ENCODE measurements around the gene GAB4. TPM values are rescaled to one million over a fixed set of nuclear protein-coding genes. Genes with fewer than 3 reads are reported as not detected.

GAB4 gene
- total and polyA plus RNA-seq, 2 experiments from 2014 or later = not detected

DNA sequence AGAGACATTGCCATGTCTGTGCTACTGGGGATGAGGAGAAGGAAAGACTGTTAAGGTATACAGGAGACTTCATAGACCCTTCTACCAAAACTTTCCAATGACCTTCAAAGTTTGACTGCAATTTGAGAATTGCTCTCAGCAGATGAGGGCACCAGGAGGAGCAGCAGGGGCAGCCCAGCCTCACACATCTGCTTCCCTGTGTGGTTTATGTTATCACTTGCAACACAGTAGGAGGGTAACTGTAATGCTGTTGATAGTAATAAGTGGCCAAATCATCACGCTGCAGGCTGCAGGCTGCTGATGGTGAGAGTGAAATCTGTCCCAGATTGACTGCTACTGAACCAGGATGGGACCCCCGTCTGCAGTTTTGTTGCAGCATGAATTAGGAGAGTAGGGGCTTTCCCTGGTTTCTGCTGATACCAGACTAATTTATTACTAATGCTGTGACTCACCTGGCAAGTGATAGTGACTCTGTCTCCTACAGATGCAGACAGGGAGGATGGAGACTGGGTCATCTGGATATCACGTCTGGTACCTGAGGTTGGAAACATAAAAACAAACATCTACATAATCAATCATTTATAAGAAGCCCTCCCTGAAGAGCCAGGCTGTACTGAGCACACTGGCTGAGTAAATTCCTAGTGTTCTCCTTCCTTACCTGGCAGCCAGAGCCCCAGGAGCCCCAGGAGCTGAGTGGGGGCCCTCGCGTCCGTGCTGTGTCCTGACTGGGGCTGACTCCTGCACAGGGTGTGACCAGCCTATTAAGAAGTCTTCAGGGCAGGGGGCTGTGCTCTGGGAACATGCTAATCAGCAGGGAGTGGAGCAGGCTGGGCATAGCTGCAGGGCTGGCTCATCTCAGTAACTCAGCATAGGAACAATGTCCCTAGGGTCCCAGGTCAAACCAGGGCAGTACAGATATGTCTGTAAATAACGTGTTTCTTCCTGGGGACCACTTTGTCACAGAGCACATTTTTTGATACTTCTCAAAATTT, 74.4 kb downstream of the GAB4 start:
- TF ChIP-seq, protein P1, sequence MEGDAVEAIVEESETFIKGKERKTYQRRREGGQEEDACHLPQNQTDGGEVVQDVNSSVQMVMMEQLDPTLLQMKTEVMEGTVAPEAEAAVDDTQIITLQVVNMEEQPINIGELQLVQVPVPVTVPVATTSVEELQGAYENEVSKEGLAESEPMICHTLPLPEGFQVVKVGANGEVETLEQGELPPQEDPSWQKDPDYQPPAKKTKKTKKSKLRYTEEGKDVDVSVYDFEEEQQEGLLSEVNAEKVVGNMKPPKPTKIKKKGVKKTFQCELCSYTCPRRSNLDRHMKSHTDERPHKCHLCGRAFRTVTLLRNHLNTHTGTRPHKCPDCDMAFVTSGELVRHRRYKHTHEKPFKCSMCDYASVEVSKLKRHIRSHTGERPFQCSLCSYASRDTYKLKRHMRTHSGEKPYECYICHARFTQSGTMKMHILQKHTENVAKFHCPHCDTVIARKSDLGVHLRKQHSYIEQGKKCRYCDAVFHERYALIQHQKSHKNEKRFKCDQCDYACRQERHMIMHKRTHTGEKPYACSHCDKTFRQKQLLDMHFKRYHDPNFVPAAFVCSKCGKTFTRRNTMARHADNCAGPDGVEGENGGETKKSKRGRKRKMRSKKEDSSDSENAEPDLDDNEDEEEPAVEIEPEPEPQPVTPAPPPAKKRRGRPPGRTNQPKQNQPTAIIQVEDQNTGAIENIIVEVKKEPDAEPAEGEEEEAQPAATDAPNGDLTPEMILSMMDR (IDR thresholded peaks at IDR 0.05; ENCODE audit: low read depth, low read length) = no peak
- H3K4me3 ChIP-seq = no peak overlapping the region
- H3K4me1 ChIP-seq (ENCODE audit: low read depth) = no peaks in the 10 kb centered on the region
- H3K36me3 ChIP-seq = no peaks in the 10 kb centered on the region
- no peaks in the 10 kb centered on the region for H3K9me3 ChIP-seq (ENCODE audit: low read depth)
- no peak overlapping the region for H3K27ac ChIP-seq
- H3K27me3 ChIP-seq = no peaks in the 10 kb centered on the region
- no peak for DNase-seq (ENCODE audit: low read depth in 1 of 2, low spot score in 1 of 2)

DNA sequence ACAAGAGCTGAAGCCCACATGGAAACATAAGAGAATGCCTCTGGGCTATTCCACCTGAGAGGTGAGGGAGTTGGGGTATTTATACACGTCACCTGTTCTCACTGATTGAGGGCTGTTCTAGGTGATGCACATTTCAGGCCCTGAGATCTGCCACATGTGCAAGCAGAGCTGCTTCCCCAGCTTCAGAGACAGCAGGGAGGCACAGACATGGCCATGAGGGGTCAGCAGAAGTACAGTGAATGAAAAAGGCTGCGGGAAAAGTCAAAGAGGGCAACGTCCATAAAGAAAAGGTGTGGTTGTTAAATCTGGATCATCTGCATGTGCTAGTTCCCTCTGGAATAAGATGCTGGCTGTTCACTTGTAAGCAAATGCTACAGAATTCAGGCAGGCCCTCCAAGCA, 75.4 kb downstream of the GAB4 start:
- no peak for DNase-seq (ENCODE audit: low read depth in 1 of 2, low spot score in 1 of 2)
- Histone ChIP-seq H3K4me1 (ENCODE audit: low read depth) (no peaks in the 10 kb centered on the region), H3K27ac (no peak overlapping the region), H3K27me3 (no peaks in the 10 kb centered on the region), H3K9me3 (ENCODE audit: low read depth) (no peaks in the 10 kb centered on the region), H3K4me3 (no peak overlapping the region), H3K36me3 (no peaks in the 10 kb centered on the region)
- TF ChIP-seq, protein P1 (IDR thresholded peaks at IDR 0.05; ENCODE audit: low read depth, low read length) = no peak

DNA sequence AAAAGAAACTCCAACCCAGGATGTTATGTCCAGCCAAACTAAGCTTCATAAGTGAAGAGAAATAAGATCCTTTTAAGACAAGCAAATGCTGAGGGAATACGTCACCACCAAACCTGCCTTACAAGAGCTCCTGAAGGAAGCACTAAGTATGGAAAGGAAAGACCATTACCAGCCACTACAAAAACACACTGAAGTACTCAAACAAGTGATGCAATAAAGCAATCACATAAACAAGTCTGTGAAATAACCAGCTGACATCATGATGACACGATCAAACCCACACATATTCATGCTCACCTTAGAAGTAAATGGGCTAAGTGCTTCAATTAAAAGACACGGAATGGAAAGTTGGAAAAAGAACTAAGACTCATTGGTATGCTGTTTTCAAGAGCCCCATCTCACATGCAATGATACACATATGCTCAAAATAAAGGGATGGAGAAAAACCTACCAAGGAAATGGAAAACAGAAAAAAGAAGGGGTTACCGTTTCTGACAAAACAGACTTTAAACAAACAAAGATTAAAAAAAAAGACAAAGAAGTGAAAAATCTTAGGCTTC, 82.5 kb downstream of the GAB4 start:
- H3K9me3 ChIP-seq (ENCODE audit: low read depth) = no peaks in the 10 kb centered on the region
- no peak overlapping the region for H3K27ac ChIP-seq
- no peaks in the 10 kb centered on the region for H3K4me1 ChIP-seq (ENCODE audit: low read depth)
- no peaks in the 10 kb centered on the region for H3K27me3 ChIP-seq
- DNase-seq (ENCODE audit: low read depth in 1 of 2, low spot score in 1 of 2) = no peak
- TF ChIP-seq, protein P1 (IDR thresholded peaks at IDR 0.05; ENCODE audit: low read depth, low read length) = no peak
- H3K4me3 ChIP-seq = no peak overlapping the region
- H3K36me3 ChIP-seq = no peaks in the 10 kb centered on the region

DNA sequence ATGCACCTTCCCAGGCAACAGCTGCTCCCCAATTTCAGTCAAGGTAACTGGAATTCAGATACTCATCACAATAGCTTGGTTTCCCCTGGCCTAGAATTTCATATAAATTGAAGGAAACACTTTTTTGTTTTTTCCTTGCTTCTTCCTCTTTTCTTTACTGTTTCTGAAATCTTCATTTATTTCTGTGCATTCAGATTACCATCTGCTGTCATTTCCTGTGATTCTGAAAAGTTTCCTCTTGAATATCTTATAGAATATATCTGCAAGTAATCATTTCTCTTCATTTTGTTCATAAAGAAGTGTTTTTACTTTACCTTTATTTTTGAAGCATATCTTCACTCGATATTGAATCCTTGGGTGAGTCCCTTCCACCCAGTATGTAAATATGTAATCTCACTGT, 85.3 kb downstream of the GAB4 start:
- TF ChIP-seq, protein P1 (IDR thresholded peaks at IDR 0.05; ENCODE audit: low read depth, low read length) = no peak
- H3K36me3 ChIP-seq = no peaks in the 10 kb centered on the region

DNA sequence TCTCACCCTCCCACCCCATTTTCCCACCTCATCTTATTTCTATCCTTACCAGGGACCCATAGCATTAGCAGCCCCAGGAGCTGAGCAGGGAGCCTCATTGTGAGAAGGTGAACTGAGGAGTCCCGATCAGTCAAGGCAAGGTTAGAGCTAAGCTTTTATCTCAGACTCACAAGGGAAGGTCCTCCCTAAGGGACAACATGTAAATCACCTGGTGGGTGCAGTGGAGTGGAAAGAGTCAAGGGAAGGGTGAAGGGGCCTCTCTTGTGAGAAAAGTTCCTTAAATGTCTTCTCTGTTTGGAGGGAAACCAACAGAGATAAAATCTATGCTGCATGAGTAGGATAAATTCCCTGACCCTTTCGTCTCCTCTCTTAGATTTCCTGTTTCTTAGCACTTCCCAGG, 85.9 kb downstream of the GAB4 start:
- H3K4me3 ChIP-seq = no peak overlapping the region
- TF ChIP-seq, protein P1 (IDR thresholded peaks at IDR 0.05; ENCODE audit: low read depth, low read length) = no peak
- no peaks in the 10 kb centered on the region for H3K4me1 ChIP-seq (ENCODE audit: low read depth)
- no peaks in the 10 kb centered on the region for H3K9me3 ChIP-seq (ENCODE audit: low read depth)
- no peak overlapping the region for H3K27ac ChIP-seq
- no peaks in the 10 kb centered on the region for H3K36me3 ChIP-seq
- DNase-seq (ENCODE audit: low read depth in 1 of 2, low spot score in 1 of 2) = no peak
- H3K27me3 ChIP-seq = no peaks in the 10 kb centered on the region

More for the DNA sequence above, 85.3 kb downstream of the GAB4 start:
- Histone ChIP-seq H3K9me3 (ENCODE audit: low read depth) (no peaks in the 10 kb centered on the region), H3K27ac (no peak overlapping the region), H3K4me3 (no peak overlapping the region), H3K4me1 (ENCODE audit: low read depth) (no peaks in the 10 kb centered on the region), H3K27me3 (no peaks in the 10 kb centered on the region)
- no peak for DNase-seq (ENCODE audit: low read depth in 1 of 2, low spot score in 1 of 2)

Measured in cardiac muscle cell (in vitro differentiated cells and primary cell).